Hepatocyte (in vitro differentiated cells): ENCODE results near the gene MX1.

Experiments used
- EZH2 ChIP-seq: fragments of 200-600 bp; sonication (generic); IDR thresholded peaks from 2 replicates; pipeline ENCODE4 v1.6.1; 2016; ENCODE audit warnings: antibody characterized with exemption, mild to moderate bottlenecking, borderline replicate concordance
- EZH2phosphoT487 ChIP-seq: fragments of 200-600 bp; sonication (generic); IDR thresholded peaks from one replicate; pipeline ENCODE4 v1.6.1; 2018; ENCODE audit warnings: antibody characterized with exemption, mild to moderate bottlenecking, low read depth, moderate library complexity; ENCODE audit not compliant: unreplicated experiment, severe bottlenecking
- TF ChIP-seq, protein P1 (sequence below): fragments of 200-600 bp; sonication (generic); IDR thresholded peaks from 2 replicates; pipeline ENCODE4 v1.5.1; 2016; ENCODE audit warnings: antibody characterized with exemption, mild to moderate bottlenecking; ENCODE audit not compliant: poor library complexity

DNA sequence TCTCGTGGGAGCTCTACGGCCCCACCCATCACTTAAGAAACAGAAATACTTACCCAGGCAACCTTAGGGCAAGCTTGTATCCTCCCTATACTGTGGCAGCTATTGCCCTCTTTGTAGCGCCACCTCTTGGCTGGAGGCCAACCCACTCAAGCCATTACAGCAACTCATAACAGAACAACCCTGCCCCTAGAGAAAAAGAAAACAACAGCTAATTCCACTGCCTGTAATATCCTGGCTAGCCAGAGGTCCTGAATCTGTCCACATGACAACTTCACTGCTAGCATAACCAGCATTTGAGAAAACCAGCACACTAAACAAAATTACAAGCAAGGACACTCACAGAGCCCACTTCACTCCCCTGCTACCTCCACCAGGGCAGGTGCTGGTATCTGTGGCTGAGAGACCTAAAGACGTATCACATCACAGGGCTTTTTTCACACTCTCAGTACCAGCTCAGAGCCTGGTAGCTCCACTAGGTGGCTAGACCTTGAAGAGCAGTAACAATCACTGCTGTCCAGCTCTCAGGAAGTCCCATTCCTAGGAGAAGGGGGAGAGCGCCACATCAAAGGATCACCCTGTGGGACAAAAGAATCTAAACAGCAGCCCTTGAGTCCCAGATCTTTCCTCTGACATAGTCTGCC, 14.5 kb upstream of the MX1 start:
- TF ChIP-seq, protein P1, sequence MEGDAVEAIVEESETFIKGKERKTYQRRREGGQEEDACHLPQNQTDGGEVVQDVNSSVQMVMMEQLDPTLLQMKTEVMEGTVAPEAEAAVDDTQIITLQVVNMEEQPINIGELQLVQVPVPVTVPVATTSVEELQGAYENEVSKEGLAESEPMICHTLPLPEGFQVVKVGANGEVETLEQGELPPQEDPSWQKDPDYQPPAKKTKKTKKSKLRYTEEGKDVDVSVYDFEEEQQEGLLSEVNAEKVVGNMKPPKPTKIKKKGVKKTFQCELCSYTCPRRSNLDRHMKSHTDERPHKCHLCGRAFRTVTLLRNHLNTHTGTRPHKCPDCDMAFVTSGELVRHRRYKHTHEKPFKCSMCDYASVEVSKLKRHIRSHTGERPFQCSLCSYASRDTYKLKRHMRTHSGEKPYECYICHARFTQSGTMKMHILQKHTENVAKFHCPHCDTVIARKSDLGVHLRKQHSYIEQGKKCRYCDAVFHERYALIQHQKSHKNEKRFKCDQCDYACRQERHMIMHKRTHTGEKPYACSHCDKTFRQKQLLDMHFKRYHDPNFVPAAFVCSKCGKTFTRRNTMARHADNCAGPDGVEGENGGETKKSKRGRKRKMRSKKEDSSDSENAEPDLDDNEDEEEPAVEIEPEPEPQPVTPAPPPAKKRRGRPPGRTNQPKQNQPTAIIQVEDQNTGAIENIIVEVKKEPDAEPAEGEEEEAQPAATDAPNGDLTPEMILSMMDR, result no peak
- no peak for TF ChIP-seq EZH2
- no peak for TF ChIP-seq EZH2phosphoT487
